ENCODE results near the gene PCDHA10.

GRCh38 chr5:140883373-140883772 lies 27.7 kb downstream of the PCDHA10 start:
- no peak for TF ChIP-seq CTCF (IDR thresholded peaks at IDR 0.05)
- TF ChIP-seq REST (IDR thresholded peaks at IDR 0.05; ENCODE audit: low read depth, low read length): no peak
- no peak for TF ChIP-seq MXI1 (IDR thresholded peaks at IDR 0.05; ENCODE audit: low read depth, low read length)
- TF ChIP-seq RAD21 (IDR thresholded peaks at IDR 0.05; ENCODE audit: low read length): no peak
- TF ChIP-seq, protein P1, sequence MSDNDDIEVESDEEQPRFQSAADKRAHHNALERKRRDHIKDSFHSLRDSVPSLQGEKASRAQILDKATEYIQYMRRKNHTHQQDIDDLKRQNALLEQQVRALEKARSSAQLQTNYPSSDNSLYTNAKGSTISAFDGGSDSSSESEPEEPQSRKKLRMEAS (IDR thresholded peaks at IDR 0.05; ENCODE audit: low read depth): no peak
- TF ChIP-seq NRF1 (IDR thresholded peaks at IDR 0.05; ENCODE audit: low read depth, low read length): no peak
- TF ChIP-seq, protein P2, sequence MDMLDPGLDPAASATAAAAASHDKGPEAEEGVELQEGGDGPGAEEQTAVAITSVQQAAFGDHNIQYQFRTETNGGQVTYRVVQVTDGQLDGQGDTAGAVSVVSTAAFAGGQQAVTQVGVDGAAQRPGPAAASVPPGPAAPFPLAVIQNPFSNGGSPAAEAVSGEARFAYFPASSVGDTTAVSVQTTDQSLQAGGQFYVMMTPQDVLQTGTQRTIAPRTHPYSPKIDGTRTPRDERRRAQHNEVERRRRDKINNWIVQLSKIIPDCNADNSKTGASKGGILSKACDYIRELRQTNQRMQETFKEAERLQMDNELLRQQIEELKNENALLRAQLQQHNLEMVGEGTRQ (IDR thresholded peaks at IDR 0.05; ENCODE audit: borderline replicate concordance, low read depth, low read length): no peak
- no peak for TF ChIP-seq NFIC (IDR thresholded peaks at IDR 0.05; ENCODE audit: borderline replicate concordance)
- TF ChIP-seq SMC3 (IDR thresholded peaks at IDR 0.05; ENCODE audit: low read depth, low read length): no peak
- TF ChIP-seq FOXM1 (IDR thresholded peaks at IDR 0.05; ENCODE audit: low read depth): no peak
- TF ChIP-seq GABPA (IDR thresholded peaks at IDR 0.05; ENCODE audit: low read depth): no peak
- TF ChIP-seq CHD2 (IDR thresholded peaks at IDR 0.05; ENCODE audit: low read length, partially characterized antibody): no peak

Data from SK-N-SH (cell line).